Stimulated activated CD4-positive, alpha-beta T cell treated with anti-CD3 and anti-CD28 coated beads, Interleukin-4, amount 100 ng/mL, for 24 hours (primary cell): ENCODE results near the gene ZNF593.

Experiments
- DNase-seq: peaks from one replicate; pipeline ENCODE4 v3.0.0-alpha.2; 2020

The ZNF593 gene

GRCh38 chr1:26169669-26170471 is at the start of gene ZNF593:
Gene ZNF593, plus strand, starts transcription at chr1:26169908. Its CDS starts 76 bp downstream, at chr1:26169984.
- DNase-seq, result peak; percentile 89

- no peak for DNase-seq
These were observed 47.6 kb upstream of the ZNF593 start for GRCh38 chr1:26121854-26122773.

GRCh38 chr1:26122988-26123973 is 46.4 kb upstream of the ZNF593 start:
- DNase-seq, result peak; percentile 18

- DNase-seq, result no peak
These were observed 45.0 kb upstream of the ZNF593 start for GRCh38 chr1:26124418-26125331.

- no peak for DNase-seq
These were observed 44.3 kb upstream of the ZNF593 start for GRCh38 chr1:26125382-26125781.

GRCh38 chr1:26125946-26126320 is 43.8 kb upstream of the ZNF593 start:
- DNase-seq, result no peak

- peak; percentile 49 for DNase-seq
These were observed 43.2 kb upstream of the ZNF593 start for GRCh38 chr1:26126321-26127084.

- no peak for DNase-seq
These were observed 42.2 kb upstream of the ZNF593 start for GRCh38 chr1:26127235-26128163.

GRCh38 chr1:26129778-26130177 is 39.9 kb upstream of the ZNF593 start:
- DNase-seq, result no peak

GRCh38 chr1:26130695-26131094 is 39.0 kb upstream of the ZNF593 start:
- DNase-seq, result no peak

- DNase-seq, result no peak
These were observed 37.4 kb upstream of the ZNF593 start for GRCh38 chr1:26132128-26132833.

- no peak for DNase-seq
These were observed 36.9 kb upstream of the ZNF593 start for GRCh38 chr1:26132834-26133167.

GRCh38 chr1:26134466-26134865 is 35.2 kb upstream of the ZNF593 start:
- no peak for DNase-seq

- no peak for DNase-seq
These were observed 30.6 kb upstream of the ZNF593 start for GRCh38 chr1:26138974-26139558.

- no peak for DNase-seq
These were observed 27.5 kb upstream of the ZNF593 start for GRCh38 chr1:26142159-26142558.

GRCh38 chr1:26145041-26145959 is 24.4 kb upstream of the ZNF593 start:
- peak; percentile 78 for DNase-seq

- no peak for DNase-seq
These were observed 23.8 kb upstream of the ZNF593 start for GRCh38 chr1:26145960-26146294.

GRCh38 chr1:26148887-26149286 is 20.8 kb upstream of the ZNF593 start:
- DNase-seq, result no peak
